Large intestine (tissue), 3 donors: ENCODE data around the gene SLC26A1. TPM values are rescaled to one million over a fixed set of nuclear protein-coding genes. Genes with fewer than 3 reads are reported as not detected.

Experiments
- DNase-seq, 2 donors: peaks; one replicate each; pipeline versions ENCODE4 v3.0.0 to v3.0.0-alpha.2; 2013
- H3K27ac ChIP-seq: one replicate; pipeline ENCODE4 v1.5.1; 2013; ENCODE audit warnings: low read length
- H3K27me3 ChIP-seq: 2 replicates; pipeline ENCODE4 v1.6.1; 2013; ENCODE audit warnings: low read length; ENCODE audit not compliant: control insufficient read depth, insufficient read depth
- H3K36me3 ChIP-seq: 2 replicates; pipeline ENCODE4 v1.6.1; 2013; ENCODE audit warnings: low read length; ENCODE audit not compliant: control insufficient read depth, insufficient read depth
- H3K4me1 ChIP-seq: one replicate; pipeline ENCODE4 v1.6.1; 2013; ENCODE audit warnings: low read length; ENCODE audit not compliant: control insufficient read depth, insufficient read depth
- H3K4me3 ChIP-seq: one replicate; pipeline ENCODE4 v1.5.1; 2013; ENCODE audit warnings: low read length
- H3K9me3 ChIP-seq: one replicate; pipeline ENCODE4 v1.6.1; 2013; ENCODE audit warnings: mild to moderate bottlenecking, low read depth, low read length, moderate library complexity; ENCODE audit not compliant: control insufficient read depth
- WGBS: methylation state at CpG from one replicate; pipeline ENCODE4 v1.1.5; 2013; ENCODE audit warnings: low lambda C conversion rate; ENCODE audit not compliant: insufficient coverage; 5-methylcytosine and 5-hydroxymethylcytosine counted together
- polyA plus RNA-seq: library from polyadenylated mRNA; unstranded; fragments of 120-200 nt; gene quantifications from one replicate; pipeline ENCODE4 v1.2.1, GENCODE V29; 2013

The SLC26A1 gene
- polyA plus RNA-seq, 1 donor = 10.1 TPM

DNA sequence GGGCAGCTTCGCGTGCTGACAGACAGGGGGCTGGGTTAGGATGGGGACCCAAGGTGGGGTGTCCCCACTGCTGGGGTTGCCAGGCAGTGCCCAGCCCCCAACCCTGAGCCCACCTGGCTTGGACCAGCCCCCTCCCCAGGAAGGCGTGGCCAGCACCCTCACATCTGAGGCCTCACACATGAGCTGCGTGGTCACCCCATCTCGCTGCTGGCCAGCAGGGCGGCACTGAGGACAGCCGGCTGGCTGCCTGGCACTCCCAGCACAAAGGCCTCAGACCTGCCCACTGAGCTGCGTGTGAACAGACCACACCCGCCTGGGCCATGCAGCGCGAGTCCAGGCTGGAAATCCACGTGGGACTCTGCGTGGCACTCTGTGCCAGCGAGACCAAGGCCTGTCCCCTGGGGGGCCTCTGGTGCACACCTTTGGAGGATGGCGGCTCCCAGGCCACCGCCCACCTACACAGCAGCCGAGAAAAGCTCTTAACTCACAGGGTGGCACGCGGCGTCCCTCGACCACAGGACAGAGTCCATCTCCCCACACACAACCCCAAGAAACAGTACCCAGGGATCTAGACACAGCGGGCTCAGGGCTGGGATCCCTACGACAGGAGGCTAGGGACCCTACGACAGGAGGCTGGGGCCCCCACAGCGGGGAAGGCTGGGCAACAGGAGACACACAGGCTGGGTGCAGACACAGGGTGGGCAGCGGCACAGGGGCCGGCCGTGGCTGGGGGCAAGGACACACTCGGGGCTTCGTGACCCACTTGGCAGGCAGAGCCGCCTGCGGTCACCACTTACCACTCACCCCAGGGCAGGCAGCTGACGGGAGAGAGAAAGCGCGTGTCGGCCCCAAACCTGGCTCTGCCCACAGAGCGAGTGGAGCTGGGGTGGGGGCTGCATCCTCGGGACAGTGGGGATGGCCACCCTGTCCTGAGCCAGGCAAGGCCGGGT is 29.7 kb downstream of the SLC26A1 start:
- H3K36me3 ChIP-seq = peaks cover 70% of the 10 kb centered on the region
- peaks cover 3% of the 10 kb centered on the region for H3K9me3 ChIP-seq
- peaks cover 3% of the 10 kb centered on the region for H3K4me1 ChIP-seq
- H3K4me3 ChIP-seq = no peak overlapping the region
- peaks cover 14% of the 10 kb centered on the region for H3K27me3 ChIP-seq
- no peak for DNase-seq
- WGBS = no CpG with 5 or more reads among the region's 39 CpGs
- H3K27ac ChIP-seq = no peak overlapping the region

DNA sequence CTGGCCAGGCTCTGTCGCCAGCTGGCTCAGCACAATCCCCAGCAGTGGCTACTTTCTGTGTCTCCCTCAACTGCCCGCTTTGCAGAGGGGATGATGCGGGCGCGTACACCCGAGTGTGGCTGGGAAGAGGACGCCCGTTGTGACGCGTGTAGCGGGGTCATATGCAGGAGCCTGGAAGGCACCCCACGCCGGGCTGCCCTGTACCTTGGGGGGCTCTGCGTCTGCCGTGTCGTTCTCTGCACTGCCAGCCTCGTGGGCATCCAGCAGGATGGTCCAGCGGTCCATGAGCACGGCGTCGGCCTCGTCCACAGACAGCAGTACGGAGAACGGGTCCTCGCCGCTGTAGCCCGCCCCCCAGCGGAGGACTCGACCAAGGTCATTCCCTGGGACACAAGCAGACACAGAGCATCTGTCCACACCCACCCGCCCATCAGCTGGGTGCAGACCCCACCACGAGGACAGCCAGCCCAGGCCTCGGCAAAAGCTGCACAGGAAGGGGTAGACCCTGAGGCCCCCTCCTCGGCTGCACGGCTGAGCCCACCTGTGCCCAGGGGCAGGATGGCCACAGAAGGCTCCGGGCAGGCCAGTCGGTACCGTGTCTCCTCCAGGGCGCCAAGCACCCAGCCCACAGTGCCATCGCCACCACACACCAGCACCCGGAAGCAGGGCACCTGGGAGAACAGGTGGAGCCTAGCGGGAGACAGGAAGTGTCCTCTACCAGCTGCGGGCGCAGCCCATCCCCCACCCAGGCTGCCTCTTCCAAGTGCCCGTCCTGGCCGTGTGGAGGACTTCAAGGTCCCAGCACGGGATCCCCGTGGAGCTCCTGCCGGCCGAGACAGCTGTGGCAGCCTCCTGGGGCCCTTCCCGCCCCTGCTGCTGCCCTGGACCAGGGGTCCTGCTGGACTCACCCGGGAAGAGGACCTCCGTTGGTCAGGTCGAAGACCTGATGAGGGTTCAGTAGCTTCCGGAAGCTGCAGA is 30.7 kb downstream of the SLC26A1 start:
- H3K36me3 ChIP-seq = peaks cover 73% of the 10 kb centered on the region
- peaks cover 5% of the 10 kb centered on the region for H3K27me3 ChIP-seq
- H3K4me1 ChIP-seq = no peaks in the 10 kb centered on the region
- H3K9me3 ChIP-seq = peaks cover 8% of the 10 kb centered on the region
- no peak for DNase-seq
- no CpG with 5 or more reads among the region's 54 CpGs for whole genome bisulfite sequencing
- no peak overlapping the region for H3K27ac ChIP-seq
- H3K4me3 ChIP-seq = no peak overlapping the region

DNA sequence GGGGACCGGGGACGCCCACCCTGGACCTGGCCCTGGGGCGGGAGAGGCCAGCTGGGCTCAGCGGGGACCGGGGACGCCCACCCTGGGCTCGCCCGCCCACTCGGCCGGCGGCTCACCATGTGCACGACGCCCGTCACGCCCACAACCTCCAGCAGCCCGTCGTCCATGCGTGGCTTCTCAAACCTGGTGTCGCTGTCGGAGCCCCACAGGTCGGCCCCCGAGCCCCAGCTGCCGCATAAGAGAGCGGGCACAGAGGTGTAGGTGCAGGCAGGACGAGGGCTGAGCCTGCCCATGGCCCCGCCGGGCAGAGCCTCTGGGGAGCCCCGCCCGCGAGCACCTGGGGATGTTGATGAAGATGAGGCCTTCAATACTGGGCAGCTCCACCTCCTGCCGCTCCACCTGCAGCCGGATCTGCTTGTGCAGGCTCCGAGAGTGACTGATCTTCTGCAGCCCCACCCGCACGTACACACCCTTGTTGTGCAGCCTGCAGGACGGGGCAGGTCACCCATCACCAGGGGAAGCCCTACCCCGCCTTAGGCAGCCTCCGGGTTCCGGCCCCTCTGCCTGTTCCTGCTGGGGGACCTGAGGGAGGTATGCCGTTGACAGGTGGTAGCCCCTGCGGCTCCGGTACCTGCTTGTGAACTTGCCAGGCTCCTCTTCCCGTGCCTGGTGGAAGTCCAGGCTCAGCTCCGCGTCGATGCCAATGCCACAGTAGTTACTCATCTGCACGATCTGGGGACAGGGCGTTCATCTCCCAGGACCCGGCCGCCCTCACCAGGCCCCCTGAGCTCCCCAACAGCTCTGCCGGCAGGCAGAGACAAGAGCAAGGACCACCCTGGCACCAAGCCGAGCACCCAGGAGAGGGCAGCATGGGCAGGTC is 31.6 kb downstream of the SLC26A1 start:
- no peak overlapping the region for H3K27ac ChIP-seq
- no peak overlapping the region for H3K4me3 ChIP-seq
- no peaks in the 10 kb centered on the region for H3K4me1 ChIP-seq
- H3K9me3 ChIP-seq = peaks cover 6% of the 10 kb centered on the region
- H3K27me3 ChIP-seq = no peaks in the 10 kb centered on the region
- peak in 1 of 2 donors; percentile 19 for DNase-seq
- WGBS = no CpG with 5 or more reads among the region's 52 CpGs
- H3K36me3 ChIP-seq = peaks cover 71% of the 10 kb centered on the region

DNA sequence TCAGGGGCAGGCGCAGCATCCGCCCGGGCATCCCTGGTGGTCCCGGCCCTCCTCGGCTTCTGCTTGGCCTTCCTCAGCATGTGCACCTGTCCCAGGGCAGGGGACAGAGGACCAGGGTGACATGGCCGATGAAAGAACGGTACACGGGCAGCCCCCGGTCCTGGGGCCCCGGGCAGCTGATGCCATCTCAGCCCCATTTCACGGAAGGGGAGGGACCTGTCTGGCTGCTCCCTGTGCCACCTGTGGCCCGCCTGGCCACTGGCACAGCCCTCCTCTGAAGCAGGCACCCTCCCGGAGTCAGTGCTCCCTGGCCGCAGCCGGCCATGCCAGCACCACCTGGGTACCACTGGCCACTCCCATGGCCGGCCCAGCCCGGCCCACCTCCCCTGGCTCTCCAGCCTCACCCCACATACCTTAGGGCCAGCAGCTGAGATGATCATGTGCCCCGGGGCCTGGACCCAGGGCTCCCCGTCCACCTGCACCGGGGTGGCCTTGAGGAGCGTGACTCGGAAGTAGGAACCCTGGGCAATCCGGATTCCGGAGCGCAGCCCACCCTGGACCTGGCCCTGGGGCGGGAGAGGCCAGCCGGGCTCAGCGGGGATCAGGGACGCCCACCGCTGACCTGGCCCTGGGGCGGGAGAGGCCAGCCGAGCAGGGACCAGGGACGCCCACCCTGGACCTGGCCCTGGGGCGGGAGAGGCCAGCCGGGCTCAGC is 32.4 kb downstream of the SLC26A1 start:
- no CpG with 5 or more reads among the region's 35 CpGs for WGBS
- Histone ChIP-seq H3K4me1 (no peaks in the 10 kb centered on the region), H3K27me3 (no peaks in the 10 kb centered on the region), H3K4me3 (no peak overlapping the region), H3K27ac (no peak overlapping the region), H3K36me3 (peaks cover 63% of the 10 kb centered on the region), H3K9me3 (peaks cover 6% of the 10 kb centered on the region)
- no peak for DNase-seq

DNA sequence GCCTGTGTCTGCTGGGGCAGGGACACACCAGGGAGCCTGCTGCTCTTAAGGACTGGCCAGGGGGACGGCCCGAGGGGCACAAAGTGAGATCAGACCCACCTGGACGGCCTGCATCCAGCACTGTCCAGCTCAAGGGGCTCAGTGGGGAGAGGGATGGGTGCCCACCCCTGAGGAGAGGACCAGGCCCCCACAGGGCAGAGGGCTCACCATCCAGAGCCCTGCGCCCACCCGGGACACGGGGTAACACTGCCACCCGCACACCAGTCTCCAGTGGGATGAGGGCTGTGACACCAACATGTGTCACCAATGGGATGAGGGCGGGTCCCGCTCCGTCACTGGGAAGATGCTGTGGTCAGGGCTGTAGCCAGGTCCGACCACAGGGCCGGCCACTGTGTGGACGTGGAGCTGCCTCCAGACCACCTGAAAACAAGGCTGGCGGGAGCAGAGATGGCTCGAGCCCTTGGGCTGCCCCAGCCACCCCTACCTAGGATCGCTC is 33.0 kb downstream of the SLC26A1 start:
- no peak overlapping the region for H3K4me3 ChIP-seq
- H3K27ac ChIP-seq = no peak overlapping the region
- no peaks in the 10 kb centered on the region for H3K4me1 ChIP-seq
- DNase-seq = no peak
- peaks cover 61% of the 10 kb centered on the region for H3K36me3 ChIP-seq
- H3K27me3 ChIP-seq = no peaks in the 10 kb centered on the region
- no CpG with 5 or more reads among the region's 16 CpGs for WGBS
- H3K9me3 ChIP-seq = peaks cover 6% of the 10 kb centered on the region

DNA sequence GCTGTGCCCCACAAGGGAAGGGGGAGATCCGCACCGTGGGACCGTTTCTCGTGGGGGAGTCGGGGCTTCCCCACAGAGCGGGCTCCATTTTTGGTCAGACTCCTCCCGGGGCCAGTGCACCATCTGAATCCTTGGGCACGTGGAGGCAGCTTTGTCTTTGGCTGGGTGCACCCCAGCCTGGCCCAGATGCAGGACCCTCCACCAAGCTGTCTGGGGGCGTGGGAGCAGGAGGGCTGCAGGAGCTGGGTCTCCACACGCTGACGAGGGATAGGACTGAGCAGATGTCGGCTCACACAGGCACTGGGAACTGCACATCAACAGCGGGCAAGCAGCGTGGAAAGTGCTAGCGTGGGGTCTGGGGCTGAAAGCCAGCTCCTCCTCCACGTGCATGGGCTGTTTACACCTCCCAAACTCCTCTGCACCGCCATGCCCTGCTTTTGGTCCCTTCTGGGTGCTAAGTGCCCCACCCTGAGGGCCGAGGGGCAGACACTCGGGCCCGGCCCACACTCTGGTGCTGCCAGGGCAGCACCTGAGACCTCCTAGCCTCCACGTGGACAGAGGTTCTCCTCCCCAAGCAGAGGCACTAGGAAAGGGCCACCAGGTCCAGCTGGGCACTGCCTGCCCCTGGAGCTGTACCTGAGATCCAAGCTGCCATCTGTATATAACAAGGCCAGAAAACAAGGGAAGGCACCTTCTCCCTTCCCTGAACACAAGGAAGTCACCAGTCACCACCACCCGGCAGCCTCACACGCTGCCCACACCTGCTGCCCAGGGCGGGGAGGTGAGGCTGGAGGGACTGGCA is 33.7 kb downstream of the SLC26A1 start:
- WGBS = no CpG with 5 or more reads among the region's 24 CpGs

DNA sequence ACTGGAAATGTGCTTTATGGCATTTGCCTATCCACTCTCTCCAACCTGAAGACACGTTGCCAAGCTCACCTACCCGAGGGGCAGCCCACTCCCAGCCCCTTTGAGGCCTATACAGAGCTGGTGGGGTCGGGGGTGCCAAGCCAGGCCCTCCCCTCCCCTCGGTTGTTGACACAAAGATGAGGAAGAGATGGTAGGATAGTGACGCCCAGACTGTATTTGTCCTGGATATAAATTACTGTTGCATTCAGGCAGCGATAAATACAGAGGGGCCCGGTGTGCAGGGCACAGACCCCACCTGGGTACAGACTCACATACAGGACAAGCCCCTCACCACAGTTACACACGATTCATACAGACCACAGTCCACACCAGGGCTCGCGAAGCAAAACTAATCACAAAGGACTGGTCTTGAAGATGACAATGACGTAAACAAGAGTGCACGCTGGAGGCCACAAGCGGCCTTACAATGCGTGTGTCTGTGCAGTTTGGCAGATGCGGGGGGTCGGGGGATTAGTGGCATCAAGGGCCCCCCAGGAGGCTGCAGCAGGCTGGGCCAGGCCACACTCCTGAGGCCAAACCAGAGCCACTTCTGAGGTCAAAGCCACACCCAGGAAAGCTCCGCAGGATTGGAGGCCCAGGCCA is 34.4 kb downstream of the SLC26A1 start:
- no peaks in the 10 kb centered on the region for H3K27me3 ChIP-seq
- H3K36me3 ChIP-seq = peaks cover 50% of the 10 kb centered on the region
- no peak overlapping the region for H3K4me3 ChIP-seq
- peaks cover 6% of the 10 kb centered on the region for H3K9me3 ChIP-seq
- no peak overlapping the region for H3K27ac ChIP-seq
- no peak for DNase-seq
- no peaks in the 10 kb centered on the region for H3K4me1 ChIP-seq
- no CpG with 5 or more reads among the region's 17 CpGs for WGBS

More for the DNA sequence above, 33.7 kb downstream of the SLC26A1 start:
- Histone ChIP-seq H3K36me3 (peaks cover 55% of the 10 kb centered on the region), H3K4me3 (no peak overlapping the region), H3K4me1 (no peaks in the 10 kb centered on the region), H3K27me3 (no peaks in the 10 kb centered on the region), H3K27ac (no peak overlapping the region), H3K9me3 (peaks cover 6% of the 10 kb centered on the region)
- no peak for DNase-seq

DNA sequence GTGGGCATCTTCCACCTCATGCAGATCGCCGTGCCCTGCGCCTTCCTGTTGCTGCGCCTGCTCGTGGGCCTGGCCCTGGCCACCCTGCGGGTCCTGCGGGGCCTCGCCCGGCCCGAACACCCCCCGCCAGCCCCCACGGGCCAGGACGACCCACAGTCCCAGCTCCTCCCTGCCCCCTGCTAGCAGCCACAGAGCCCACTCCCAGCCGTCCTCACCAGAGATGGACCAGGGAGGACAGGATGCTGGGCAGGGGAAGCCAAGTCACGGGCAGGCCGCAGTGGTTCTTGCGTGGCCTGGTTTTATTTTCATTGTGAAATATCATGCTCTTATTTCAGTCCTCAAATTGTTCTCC is 34.9 kb downstream of the SLC26A1 start:
- Histone ChIP-seq H3K27me3 (no peaks in the 10 kb centered on the region), H3K4me1 (no peaks in the 10 kb centered on the region), H3K27ac (no peak overlapping the region), H3K9me3 (peaks cover 6% of the 10 kb centered on the region), H3K4me3 (no peak overlapping the region), H3K36me3 (peaks cover 46% of the 10 kb centered on the region)
- no CpG with 5 or more reads among the region's 17 CpGs for WGBS
- no peak for DNase-seq
